ENCODE measurements around the gene AUTS2. TPM values are rescaled to one million over a fixed set of nuclear protein-coding genes. Genes with fewer than 3 reads are reported as not detected.

AUTS2 gene
- total and polyA plus RNA-seq, 4 donors, result 4.9 to 24.4 (median 7.0) TPM

- H3K4me1 ChIP-seq (ENCODE audit: control insufficient read depth in 4 of 4, insufficient read depth in 4 of 4, low read length in 3 of 4), result no peaks in the 10 kb centered on the region
- H3K27me3 ChIP-seq (ENCODE audit: control insufficient read depth in 4 of 4, insufficient read depth in 4 of 4, low read length in 3 of 4), result no peaks in the 10 kb centered on the region
- H3K4me3 ChIP-seq (ENCODE audit: low read depth in 1 of 3, low read length in 3 of 3), result no peak overlapping the region
- H3K36me3 ChIP-seq (ENCODE audit: control insufficient read depth in 4 of 4, insufficient read depth in 3 of 4, low read depth in 1 of 4, low read length in 3 of 4), result no peaks in the 10 kb centered on the region
- WGBS, result 81% methylated on average over 6 of the region's 6 CpGs
- no peak overlapping the region for H3K27ac ChIP-seq (ENCODE audit: low read depth in 1 of 2, low read length in 2 of 2)
- DNase-seq (ENCODE audit: low spot score), result no peak
- no peak overlapping the region for H3K9ac ChIP-seq (ENCODE audit: low read depth in 1 of 2, low read length in 2 of 2)
- H3K9me3 ChIP-seq (ENCODE audit: control insufficient read depth in 4 of 4, low read length in 3 of 4), result no peaks in the 10 kb centered on the region
- TF ChIP-seq JUND (IDR thresholded peaks at IDR 0.05) (no peak), NR2F2 (IDR thresholded peaks at IDR 0.05) (no peak), MAX (IDR thresholded peaks at IDR 0.05) (no peak), GABPA (IDR thresholded peaks at IDR 0.05 in 1 of 2, conservative IDR thresholded peaks at IDR 0.05 in 1 of 2) (no peak), SP1 (IDR thresholded peaks at IDR 0.05) (no peak), RXRA (IDR thresholded peaks at IDR 0.05) (no peak), FOXA1 (IDR thresholded peaks at IDR 0.05) (no peak), EGR1 (IDR thresholded peaks at IDR 0.05; ENCODE audit: low read depth in 2 of 2) (no peak)
- TF ChIP-seq, protein P1, sequence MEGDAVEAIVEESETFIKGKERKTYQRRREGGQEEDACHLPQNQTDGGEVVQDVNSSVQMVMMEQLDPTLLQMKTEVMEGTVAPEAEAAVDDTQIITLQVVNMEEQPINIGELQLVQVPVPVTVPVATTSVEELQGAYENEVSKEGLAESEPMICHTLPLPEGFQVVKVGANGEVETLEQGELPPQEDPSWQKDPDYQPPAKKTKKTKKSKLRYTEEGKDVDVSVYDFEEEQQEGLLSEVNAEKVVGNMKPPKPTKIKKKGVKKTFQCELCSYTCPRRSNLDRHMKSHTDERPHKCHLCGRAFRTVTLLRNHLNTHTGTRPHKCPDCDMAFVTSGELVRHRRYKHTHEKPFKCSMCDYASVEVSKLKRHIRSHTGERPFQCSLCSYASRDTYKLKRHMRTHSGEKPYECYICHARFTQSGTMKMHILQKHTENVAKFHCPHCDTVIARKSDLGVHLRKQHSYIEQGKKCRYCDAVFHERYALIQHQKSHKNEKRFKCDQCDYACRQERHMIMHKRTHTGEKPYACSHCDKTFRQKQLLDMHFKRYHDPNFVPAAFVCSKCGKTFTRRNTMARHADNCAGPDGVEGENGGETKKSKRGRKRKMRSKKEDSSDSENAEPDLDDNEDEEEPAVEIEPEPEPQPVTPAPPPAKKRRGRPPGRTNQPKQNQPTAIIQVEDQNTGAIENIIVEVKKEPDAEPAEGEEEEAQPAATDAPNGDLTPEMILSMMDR (IDR thresholded peaks at IDR 0.05; ENCODE audit: low read depth, low read length, missing input control), result no peak
- TF ChIP-seq, protein P2, sequence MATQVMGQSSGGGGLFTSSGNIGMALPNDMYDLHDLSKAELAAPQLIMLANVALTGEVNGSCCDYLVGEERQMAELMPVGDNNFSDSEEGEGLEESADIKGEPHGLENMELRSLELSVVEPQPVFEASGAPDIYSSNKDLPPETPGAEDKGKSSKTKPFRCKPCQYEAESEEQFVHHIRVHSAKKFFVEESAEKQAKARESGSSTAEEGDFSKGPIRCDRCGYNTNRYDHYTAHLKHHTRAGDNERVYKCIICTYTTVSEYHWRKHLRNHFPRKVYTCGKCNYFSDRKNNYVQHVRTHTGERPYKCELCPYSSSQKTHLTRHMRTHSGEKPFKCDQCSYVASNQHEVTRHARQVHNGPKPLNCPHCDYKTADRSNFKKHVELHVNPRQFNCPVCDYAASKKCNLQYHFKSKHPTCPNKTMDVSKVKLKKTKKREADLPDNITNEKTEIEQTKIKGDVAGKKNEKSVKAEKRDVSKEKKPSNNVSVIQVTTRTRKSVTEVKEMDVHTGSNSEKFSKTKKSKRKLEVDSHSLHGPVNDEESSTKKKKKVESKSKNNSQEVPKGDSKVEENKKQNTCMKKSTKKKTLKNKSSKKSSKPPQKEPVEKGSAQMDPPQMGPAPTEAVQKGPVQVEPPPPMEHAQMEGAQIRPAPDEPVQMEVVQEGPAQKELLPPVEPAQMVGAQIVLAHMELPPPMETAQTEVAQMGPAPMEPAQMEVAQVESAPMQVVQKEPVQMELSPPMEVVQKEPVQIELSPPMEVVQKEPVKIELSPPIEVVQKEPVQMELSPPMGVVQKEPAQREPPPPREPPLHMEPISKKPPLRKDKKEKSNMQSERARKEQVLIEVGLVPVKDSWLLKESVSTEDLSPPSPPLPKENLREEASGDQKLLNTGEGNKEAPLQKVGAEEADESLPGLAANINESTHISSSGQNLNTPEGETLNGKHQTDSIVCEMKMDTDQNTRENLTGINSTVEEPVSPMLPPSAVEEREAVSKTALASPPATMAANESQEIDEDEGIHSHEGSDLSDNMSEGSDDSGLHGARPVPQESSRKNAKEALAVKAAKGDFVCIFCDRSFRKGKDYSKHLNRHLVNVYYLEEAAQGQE (IDR thresholded peaks at IDR 0.05), result no peak
Measured at GRCh38 chr7:69775231-69775771, 177.0 kb downstream of the AUTS2 start.

DNA sequence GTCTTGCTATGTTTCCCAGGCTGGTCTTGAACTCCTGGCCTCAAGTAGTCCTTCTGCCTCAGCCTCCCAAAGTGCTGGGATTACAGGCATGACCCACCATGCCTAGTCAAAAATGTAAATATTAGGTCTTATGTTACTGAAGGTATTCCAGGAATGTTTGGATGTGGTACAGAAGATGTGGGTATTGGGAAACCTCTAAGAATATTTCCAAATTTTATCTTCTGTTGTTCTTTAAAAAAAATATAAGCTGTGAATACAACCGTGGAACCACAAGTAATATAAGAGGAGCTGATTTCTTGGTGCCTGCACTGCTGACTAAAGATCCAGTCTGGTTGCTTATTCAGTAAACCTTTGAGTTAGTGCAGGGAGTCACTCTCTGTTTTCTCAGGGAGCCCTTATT lies 178.3 kb downstream of the AUTS2 start:
- no peak for TF ChIP-seq MAX (IDR thresholded peaks at IDR 0.05)
- no peak for TF ChIP-seq RXRA (IDR thresholded peaks at IDR 0.05)
- TF ChIP-seq HNF4G (IDR thresholded peaks at IDR 0.05), result no peak
- no peak for TF ChIP-seq NR2F2 (IDR thresholded peaks at IDR 0.05)
- TF ChIP-seq, protein P2 (IDR thresholded peaks at IDR 0.05), result no peak
- TF ChIP-seq, protein P3, sequence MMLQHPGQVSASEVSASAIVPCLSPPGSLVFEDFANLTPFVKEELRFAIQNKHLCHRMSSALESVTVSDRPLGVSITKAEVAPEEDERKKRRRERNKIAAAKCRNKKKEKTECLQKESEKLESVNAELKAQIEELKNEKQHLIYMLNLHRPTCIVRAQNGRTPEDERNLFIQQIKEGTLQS (IDR thresholded peaks at IDR 0.05), result no peak
- no peak for TF ChIP-seq HNF4A (conservative IDR thresholded peaks at IDR 0.05)
- TF ChIP-seq ZBTB33 (IDR thresholded peaks at IDR 0.05), result no peak
- no peak for TF ChIP-seq FOXA2 (IDR thresholded peaks at IDR 0.05)
- TF ChIP-seq SP1 (IDR thresholded peaks at IDR 0.05), result no peak
- no peak for TF ChIP-seq JUND (IDR thresholded peaks at IDR 0.05)
- TF ChIP-seq, protein P1 (IDR thresholded peaks at IDR 0.05; ENCODE audit: low read depth, low read length, missing input control), result no peak
- no peak for TF ChIP-seq TAF1 (conservative IDR thresholded peaks at IDR 0.05)
- no peak for TF ChIP-seq GABPA (IDR thresholded peaks at IDR 0.05 in 1 of 2, conservative IDR thresholded peaks at IDR 0.05 in 1 of 2)
- no peak for TF ChIP-seq RAD21 (IDR thresholded peaks at IDR 0.05)
- H3K9me3 ChIP-seq (ENCODE audit: control insufficient read depth in 4 of 4, low read length in 3 of 4), result no peaks in the 10 kb centered on the region
- H3K36me3 ChIP-seq (ENCODE audit: control insufficient read depth in 4 of 4, insufficient read depth in 3 of 4, low read depth in 1 of 4, low read length in 3 of 4), result no peaks in the 10 kb centered on the region
- H3K4me3 ChIP-seq (ENCODE audit: low read depth in 1 of 3, low read length in 3 of 3), result no peak overlapping the region
- no peaks in the 10 kb centered on the region for H3K27me3 ChIP-seq (ENCODE audit: control insufficient read depth in 4 of 4, insufficient read depth in 4 of 4, low read length in 3 of 4)
- no peak overlapping the region for H3K27ac ChIP-seq (ENCODE audit: low read depth in 1 of 2, low read length in 2 of 2)
- no peaks in the 10 kb centered on the region for H3K4me1 ChIP-seq (ENCODE audit: control insufficient read depth in 4 of 4, insufficient read depth in 4 of 4, low read length in 3 of 4)
- DNase-seq (ENCODE audit: low spot score), result no peak
- 91% methylated on average over 1 of the region's 1 CpG for WGBS
- no peak overlapping the region for H3K9ac ChIP-seq (ENCODE audit: low read depth in 1 of 2, low read length in 2 of 2)
